Measurements from ENCODE around the gene PNPLA7. TPM values are rescaled to one million over a fixed set of nuclear protein-coding genes. Genes with fewer than 3 reads are reported as not detected.
"Not testable (repeated sequence)": the region's sequence is repeated elsewhere in the genome, so short reads cannot be mapped to it uniquely, and the experiment has no call there.

Gene PNPLA7
- total RNA-seq, 1 donor from 2014 or later = 1.6 TPM

DNA sequence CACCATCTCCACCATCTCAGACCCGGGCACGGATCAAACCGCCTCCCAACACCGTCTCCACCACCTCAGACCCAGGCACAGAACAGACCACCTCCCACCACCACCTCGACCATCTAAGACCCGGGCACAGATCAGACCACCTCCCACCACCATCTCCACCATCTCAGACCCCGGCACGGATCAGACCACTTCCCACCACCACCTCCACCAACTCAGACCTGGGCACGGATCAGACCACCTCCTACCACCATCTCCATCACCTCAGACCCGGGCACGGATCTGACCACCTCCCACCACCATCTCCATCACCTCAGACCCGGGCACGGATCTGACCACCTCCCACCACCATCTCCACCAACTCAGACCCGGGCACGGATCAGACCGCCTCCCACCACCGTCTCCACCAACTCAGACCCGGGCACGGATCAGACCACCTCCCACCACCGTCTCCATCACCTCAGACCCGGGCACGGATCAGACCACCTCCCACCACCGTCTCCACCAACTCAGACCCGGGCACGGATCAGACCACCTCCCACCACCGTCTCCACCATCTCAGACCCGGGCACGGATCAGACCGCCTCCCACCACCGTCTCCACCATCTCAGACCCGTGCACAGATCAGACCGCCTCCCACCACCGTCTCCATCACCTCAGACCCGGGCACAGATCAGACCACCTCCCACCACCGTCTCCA is 83.7 kb downstream of the PNPLA7 start:
- H3K27me3 Mint-ChIP-seq (ENCODE audit: low read depth) = peaks cover 17% of the 10 kb centered on the region
- intact Hi-C loops (cut with micrococcal nuclease) = loop anchor here (10.0 kb wide), 1 partner anchor 138 kb away; the partner anchor contains the start of gene ARRDC1
- peaks cover 10% of the 10 kb centered on the region for H3K4me1 Mint-ChIP-seq (ENCODE audit: low read depth)
- H3K27ac Mint-ChIP-seq; H3K9me3 Mint-ChIP-seq; H3K36me3 Mint-ChIP-seq (ENCODE audit: low read depth); DNase-seq (ENCODE audit: low spot score); H3K4me3 Mint-ChIP-seq (ENCODE audit: low read depth): not testable (repeated sequence)

DNA sequence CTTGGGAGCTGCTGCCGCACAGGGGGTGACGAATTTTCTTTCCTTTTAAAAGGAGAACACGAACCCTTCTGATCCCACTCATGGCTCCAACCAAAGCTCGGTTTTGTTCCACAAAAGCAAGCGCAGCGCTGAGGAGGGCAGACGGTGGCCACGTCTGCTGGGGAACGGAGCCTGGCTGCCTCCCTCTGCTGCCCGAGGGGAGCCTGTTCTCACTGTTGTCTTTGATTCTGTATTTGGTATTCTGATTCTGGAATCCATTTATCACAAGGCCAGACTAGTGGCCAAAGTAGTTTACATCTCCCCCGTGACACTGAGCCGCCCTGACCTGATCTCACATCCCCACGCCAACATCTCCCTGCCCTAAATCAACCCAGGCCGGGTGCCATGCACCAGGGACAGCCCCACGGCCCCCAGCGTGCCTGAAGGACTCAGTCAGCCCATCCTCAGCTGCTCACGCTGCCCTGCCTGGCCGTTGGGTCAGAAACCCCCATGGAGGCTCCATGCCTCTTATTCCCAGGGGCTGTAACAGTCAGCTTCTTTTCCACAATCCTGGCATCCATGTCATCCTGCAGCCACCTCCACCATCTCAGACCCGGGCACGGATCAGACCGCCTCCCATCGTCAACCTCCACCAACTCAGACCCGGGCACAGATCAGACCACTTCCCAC is 84.3 kb downstream of the PNPLA7 start:
- H3K4me1 Mint-ChIP-seq (ENCODE audit: low read depth) = peaks cover 11% of the 10 kb centered on the region
- H3K36me3 Mint-ChIP-seq (ENCODE audit: low read depth) = no peaks in the 10 kb centered on the region
- peaks cover 17% of the 10 kb centered on the region for H3K27me3 Mint-ChIP-seq (ENCODE audit: low read depth)
- no peak overlapping the region for H3K4me3 Mint-ChIP-seq (ENCODE audit: low read depth)
- H3K9me3 Mint-ChIP-seq = no peaks in the 10 kb centered on the region
- no peak for DNase-seq (ENCODE audit: low spot score)
- intact Hi-C loops (cut with micrococcal nuclease) = loop anchor here (10.0 kb wide), 1 partner anchor 139 kb away; the partner anchor contains the start of gene ARRDC1
- H3K27ac Mint-ChIP-seq = no peak overlapping the region

DNA sequence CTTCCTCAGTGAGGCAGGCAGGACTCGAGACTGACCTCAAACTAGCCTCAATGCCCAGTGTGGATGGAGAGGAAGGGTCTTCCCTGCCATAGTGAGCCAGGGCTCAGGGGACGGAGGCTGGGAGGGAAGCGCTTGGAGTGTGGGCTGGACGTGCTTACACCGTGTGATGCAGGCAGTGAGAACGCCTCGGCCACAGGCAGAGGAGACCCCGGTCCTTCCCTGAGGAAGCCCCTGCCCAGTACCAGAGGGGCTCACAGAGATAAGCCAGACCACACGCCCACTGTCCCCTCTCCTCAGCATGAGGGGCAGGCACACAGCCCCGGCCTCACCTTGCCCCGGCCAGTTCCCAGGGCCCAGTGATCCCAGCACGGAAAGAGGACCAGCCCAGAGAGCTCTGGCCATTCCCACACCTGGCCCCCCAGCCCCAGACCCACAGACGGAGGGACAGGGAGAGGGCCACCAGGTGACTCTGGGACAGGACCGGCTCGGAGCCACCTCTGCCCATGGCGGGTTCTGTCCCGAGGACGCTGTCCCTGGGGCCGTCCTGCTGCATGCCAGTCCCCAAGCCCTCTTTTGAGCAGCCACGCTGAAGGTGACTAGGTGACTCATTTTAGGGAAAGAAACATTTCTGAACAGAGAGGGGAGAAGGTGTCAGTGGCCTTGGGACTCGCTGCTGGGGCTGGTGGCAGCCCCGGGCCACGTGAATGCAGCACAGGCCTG is 85.0 kb downstream of the PNPLA7 start:
- H3K36me3 Mint-ChIP-seq (ENCODE audit: low read depth) = no peaks in the 10 kb centered on the region
- H3K9me3 Mint-ChIP-seq = no peaks in the 10 kb centered on the region
- no peak overlapping the region for H3K27ac Mint-ChIP-seq
- peaks cover 13% of the 10 kb centered on the region for H3K27me3 Mint-ChIP-seq (ENCODE audit: low read depth)
- DNase-seq (ENCODE audit: low spot score) = no peak
- peaks cover 6% of the 10 kb centered on the region for H3K4me1 Mint-ChIP-seq (ENCODE audit: low read depth)
- no peak overlapping the region for H3K4me3 Mint-ChIP-seq (ENCODE audit: low read depth)
- intact Hi-C loops (cut with micrococcal nuclease) = loop anchor here (5.0 to 10.0 kb wide), 2 partner anchors 43 to 140 kb away; partner anchors contain the start of genes ARRDC1, EXD3 and NOXA1

DNA sequence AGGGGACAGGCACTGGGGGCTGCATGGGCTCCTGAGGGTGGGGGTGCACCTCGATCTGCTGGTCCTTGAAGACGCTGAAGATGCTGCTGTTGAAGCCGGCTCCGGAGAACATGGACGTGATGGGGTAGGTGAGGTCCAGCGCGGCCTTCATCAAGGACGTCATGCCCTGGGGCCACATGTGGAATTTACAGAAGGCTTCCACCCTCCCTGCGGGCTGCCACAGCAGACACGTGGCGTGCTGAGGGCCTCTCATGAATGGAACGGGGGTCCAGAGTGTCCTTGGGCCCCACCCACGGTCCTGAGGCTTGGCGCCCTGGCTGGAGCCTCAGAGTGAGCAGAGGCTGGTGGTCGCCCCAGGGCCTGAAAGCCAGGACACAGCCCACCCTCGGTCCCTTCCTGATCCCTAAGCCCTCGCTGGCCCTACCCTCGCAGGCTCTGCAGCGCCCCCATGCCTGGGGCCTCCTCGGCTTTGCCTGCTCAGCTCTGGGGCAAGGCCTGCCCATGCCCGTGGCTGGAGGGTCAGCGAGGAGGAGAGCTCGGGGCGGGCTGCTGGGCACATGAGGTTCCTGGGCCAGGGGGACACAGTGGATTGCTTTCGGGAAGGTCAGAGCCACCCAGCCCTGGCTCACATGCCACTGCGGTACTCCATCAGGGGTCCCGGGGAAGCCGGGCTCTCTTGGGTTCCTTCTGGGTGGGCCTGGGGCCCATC is 85.8 kb downstream of the PNPLA7 start:
- no peak overlapping the region for H3K4me3 Mint-ChIP-seq (ENCODE audit: low read depth)
- H3K36me3 Mint-ChIP-seq (ENCODE audit: low read depth) = no peaks in the 10 kb centered on the region
- no peaks in the 10 kb centered on the region for H3K9me3 Mint-ChIP-seq
- intact Hi-C loops (cut with micrococcal nuclease) = loop anchor here (5.0 to 10.0 kb wide), 2 partner anchors 42 to 140 kb away; partner anchors contain the start of genes ARRDC1, EXD3 and NOXA1
- H3K27me3 Mint-ChIP-seq (ENCODE audit: low read depth) = peaks cover 9% of the 10 kb centered on the region
- peaks cover 8% of the 10 kb centered on the region for H3K4me1 Mint-ChIP-seq (ENCODE audit: low read depth)
- no peak for DNase-seq (ENCODE audit: low spot score)
- no peak overlapping the region for H3K27ac Mint-ChIP-seq

DNA sequence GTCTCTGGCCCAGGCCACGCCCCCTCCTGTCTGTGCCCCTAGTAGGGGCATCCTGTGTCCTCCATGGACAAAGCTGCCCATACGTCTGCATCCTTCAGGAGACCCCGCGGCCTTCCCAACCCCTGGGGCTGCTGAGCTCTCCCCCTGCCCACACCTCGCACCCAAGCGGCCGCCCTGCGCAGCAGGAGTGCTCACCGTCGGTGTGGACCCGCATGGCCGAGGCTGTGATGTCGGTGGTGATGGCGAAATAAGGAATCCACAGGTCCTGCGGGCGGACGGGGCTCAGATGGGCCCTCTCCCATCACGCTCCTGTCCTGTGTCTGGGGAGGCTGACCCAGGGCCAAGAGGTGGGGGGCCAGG is 86.3 kb downstream of the PNPLA7 start:
- H3K4me3 Mint-ChIP-seq (ENCODE audit: low read depth) = no peak overlapping the region
- DNase-seq (ENCODE audit: low spot score) = no peak
- no peaks in the 10 kb centered on the region for H3K36me3 Mint-ChIP-seq (ENCODE audit: low read depth)
- H3K9me3 Mint-ChIP-seq = no peaks in the 10 kb centered on the region
- H3K4me1 Mint-ChIP-seq (ENCODE audit: low read depth) = peaks cover 5% of the 10 kb centered on the region
- intact Hi-C loops (cut with micrococcal nuclease) = loop anchor here (5.0 to 10.0 kb wide), 2 partner anchors 42 to 141 kb away; partner anchors contain the start of genes ARRDC1, EXD3 and NOXA1
- H3K27me3 Mint-ChIP-seq (ENCODE audit: low read depth) = peaks cover 5% of the 10 kb centered on the region
- no peak overlapping the region for H3K27ac Mint-ChIP-seq

DNA sequence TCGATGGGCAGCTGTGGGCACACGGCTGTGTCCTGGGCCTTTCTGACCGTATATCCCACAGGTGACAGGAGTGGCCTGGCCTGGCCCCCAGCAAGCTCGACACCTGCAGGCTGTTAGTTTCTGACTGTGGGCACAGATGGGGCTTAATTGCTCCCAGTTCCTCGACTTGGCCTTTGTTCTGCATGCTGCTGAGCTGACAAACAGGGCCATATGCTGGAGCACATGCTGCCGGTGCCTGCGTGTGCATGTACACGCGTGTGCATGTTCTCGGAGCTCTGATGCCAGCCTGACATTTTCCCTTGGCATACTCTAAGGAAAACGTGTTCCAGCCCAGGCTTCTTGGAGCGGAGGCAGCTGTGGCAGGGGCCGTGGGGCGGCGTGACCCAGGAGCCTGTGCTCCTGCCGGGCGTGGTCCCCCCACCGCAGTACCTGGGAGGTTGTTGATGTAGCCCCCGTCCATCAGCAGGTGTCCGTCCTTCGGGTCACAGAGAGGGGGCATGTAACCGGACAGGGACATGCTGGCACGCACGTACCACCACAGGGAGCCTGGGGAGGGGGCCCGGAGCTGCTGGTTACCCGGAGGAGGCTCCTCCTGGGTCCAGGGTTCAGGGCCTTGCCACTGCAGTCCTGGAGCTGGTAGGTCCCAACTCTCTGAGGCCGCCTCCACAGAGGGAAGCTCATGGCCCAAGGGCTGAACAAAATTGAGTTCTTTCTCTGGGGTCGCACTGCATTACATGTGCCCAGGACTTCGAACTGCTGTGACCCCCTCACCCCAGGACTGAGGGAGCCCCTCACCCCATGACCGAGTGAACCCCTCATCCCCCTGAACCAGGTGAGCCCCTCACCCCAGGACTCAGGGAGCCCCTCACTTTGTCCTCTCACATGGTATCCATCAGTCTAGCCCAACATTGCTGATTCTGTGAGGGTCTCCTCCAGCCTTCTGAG is 86.9 kb downstream of the PNPLA7 start:
- intact Hi-C loops (cut with micrococcal nuclease) = loop anchor here (5.0 to 10.0 kb wide), 2 partner anchors 41 to 142 kb away; partner anchors contain the start of genes ARRDC1, EXD3 and NOXA1
- DNase-seq (ENCODE audit: low spot score) = no peak
- no peak overlapping the region for H3K27ac Mint-ChIP-seq
- H3K27me3 Mint-ChIP-seq (ENCODE audit: low read depth) = peaks cover 2% of the 10 kb centered on the region
- H3K4me1 Mint-ChIP-seq (ENCODE audit: low read depth) = peaks cover 5% of the 10 kb centered on the region
- no peaks in the 10 kb centered on the region for H3K9me3 Mint-ChIP-seq
- H3K4me3 Mint-ChIP-seq (ENCODE audit: low read depth) = peak overlapping the region; percentile 49
- H3K36me3 Mint-ChIP-seq (ENCODE audit: low read depth) = no peaks in the 10 kb centered on the region

DNA sequence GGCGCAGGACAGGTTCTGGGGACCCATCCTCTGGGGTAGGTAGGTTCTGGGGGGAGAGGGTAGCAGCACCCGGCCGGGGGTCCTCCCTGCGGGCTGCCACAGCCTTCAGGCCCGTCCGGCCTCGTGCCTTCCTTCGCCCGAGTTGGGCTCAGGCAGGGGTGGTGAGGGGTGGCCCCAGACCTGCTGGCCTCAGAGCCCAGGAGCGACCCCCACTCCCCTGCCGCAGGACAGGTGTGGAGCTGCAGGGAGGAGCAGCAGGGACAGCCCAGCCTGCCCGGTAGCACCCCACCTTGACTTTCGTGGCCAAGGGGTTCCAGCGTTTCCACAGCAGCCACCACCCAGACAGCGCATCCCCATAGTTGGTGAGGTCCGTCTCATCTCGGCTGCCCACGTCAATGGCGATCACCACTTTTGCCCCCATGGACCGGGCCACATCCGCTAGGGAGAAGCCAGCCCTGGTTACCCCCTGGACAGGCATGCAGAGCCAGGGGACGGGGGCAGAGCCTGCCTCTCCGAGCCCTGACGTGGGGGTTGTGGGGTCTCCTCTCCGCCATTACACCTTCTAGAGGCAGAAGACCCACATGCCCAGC is 87.7 kb downstream of the PNPLA7 start:
- Mint-ChIP-seq H3K9me3 (no peaks in the 10 kb centered on the region), H3K4me3 (ENCODE audit: low read depth) (peak overlapping the region; percentile 67), H3K4me1 (ENCODE audit: low read depth) (peaks cover 5% of the 10 kb centered on the region), H3K36me3 (ENCODE audit: low read depth) (no peaks in the 10 kb centered on the region), H3K27me3 (ENCODE audit: low read depth) (no peaks in the 10 kb centered on the region), H3K27ac (no peak overlapping the region)
- DNase-seq (ENCODE audit: low spot score) = no peak
- intact Hi-C loops (cut with micrococcal nuclease) = loop anchor here (5.0 to 10.0 kb wide), 2 partner anchors 40 to 142 kb away; partner anchors contain the start of genes ARRDC1, EXD3 and NOXA1

DNA sequence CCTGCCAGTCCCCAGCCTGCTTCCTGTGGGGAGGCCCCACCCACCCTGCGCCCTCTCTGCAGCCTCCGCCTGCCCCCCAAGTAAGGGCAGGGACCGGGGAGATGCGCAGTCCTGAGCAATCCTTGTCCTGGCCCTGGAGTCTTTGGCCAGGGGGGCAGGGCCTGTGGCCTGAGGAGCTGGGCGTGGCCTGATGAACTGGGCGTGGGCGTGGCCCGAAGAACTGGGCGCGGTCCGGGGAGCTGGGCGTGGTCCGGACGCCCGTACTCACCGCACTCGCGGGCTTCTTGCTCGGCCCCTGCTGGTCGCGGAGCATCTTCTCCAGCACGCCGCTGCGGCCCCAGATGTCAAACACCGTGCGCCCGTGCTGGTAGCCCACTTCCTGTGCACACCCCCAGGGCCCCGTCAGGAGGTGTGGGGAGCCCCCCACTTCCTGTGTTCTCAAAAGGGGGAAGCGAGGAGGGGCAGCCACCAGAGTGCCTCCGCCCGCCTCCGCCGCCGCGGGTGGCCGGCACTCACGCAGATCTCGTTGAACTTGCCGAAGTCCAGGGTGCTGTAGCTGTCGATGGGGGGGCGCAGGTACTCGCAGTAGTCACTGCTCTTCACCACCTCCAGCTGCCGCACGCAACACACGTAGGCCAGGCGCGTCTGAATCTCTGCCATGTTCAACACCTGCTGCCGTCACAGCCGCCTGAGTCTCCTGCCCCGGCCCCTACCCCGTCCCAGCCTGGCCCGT is 88.4 kb downstream of the PNPLA7 start:
- Mint-ChIP-seq H3K9me3 (no peaks in the 10 kb centered on the region), H3K4me3 (ENCODE audit: low read depth) (peak overlapping the region; percentile 67)

DNA sequence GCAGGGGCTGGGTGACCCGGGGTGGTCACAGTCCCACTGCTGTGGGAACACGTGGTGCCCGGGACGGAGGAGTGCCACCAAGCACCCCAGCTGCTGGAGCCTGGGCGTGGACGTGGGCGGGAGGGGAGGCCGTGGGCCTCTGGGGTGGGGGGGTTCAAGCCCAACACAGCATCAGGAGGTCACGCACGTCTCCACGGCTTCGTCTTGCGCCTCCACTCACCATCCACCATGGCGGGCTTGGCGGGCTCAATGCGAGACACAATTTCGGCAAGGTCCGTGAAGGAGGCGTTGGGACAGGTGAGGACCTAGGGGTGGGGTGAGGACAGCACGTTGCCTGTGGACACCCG is 88.9 kb downstream of the PNPLA7 start:
- H3K9me3 Mint-ChIP-seq = no peaks in the 10 kb centered on the region
- H3K36me3 Mint-ChIP-seq (ENCODE audit: low read depth) = peaks cover 6% of the 10 kb centered on the region
- no peaks in the 10 kb centered on the region for H3K27me3 Mint-ChIP-seq (ENCODE audit: low read depth)
- no peak for DNase-seq (ENCODE audit: low spot score)
- peaks cover 11% of the 10 kb centered on the region for H3K4me1 Mint-ChIP-seq (ENCODE audit: low read depth)
- intact Hi-C loops (cut with micrococcal nuclease) = loop anchor here (5.0 to 10.0 kb wide), 2 partner anchors 39 to 144 kb away; partner anchors contain the start of genes ARRDC1, EXD3 and NOXA1
- no peak overlapping the region for H3K27ac Mint-ChIP-seq
- H3K4me3 Mint-ChIP-seq (ENCODE audit: low read depth) = no peak overlapping the region

More for the DNA sequence above, 88.4 kb downstream of the PNPLA7 start:
- Mint-ChIP-seq H3K27me3 (ENCODE audit: low read depth) (no peaks in the 10 kb centered on the region), H3K36me3 (ENCODE audit: low read depth) (peaks cover 2% of the 10 kb centered on the region), H3K27ac (no peak overlapping the region), H3K4me1 (ENCODE audit: low read depth) (peaks cover 7% of the 10 kb centered on the region)
- peak; percentile 85 for DNase-seq (ENCODE audit: low spot score)
- intact Hi-C loops (cut with micrococcal nuclease) = loop anchor here (5.0 to 10.0 kb wide), 2 partner anchors 40 to 143 kb away; partner anchors contain the start of genes ARRDC1, EXD3 and NOXA1

DNA sequence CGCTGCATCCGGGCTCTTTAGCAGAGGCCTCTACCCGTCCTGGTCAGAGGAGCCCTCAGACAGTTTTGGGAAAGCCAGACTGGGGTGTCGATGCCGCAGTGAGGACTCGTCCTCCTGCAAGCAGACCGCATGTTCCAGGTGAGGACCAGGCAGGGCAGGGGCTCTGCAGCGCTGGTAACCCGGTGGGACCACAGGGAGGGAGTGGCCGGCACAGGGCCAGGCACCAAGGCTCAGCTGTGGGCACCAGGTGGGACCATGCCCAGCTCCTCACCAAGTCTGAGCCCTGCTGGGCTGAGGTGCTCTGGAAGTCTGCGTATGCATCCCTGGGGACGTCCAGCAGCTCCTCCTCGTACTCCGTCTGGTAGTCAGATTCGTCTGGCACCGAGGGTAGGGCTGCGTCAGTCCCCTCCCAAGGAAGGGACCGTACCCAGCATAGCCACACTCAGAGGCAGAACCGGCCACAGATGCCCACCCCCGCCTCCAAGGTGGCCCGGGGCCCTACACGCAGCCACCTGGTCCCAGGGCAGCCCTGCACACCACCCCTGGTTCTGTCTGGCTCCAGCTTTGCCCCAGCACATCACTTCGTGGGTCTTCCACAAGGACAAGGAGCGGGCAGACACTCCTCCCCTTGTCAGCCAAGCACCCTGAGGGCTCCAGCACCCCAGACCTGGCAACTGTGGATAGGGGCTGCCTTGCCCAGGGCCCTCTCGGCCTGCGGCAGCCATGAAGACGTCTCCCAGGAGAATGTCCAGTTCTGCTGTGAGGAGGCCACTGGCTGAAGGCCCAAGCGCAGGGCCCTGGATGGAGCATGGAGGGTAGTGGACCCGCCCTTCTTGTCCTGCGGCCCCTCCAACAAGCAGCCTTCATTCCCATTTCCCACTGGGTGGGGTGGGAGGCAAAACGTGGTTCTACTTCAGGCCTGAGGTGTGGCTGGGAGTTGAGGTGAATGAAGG is 89.6 kb downstream of the PNPLA7 start:
- H3K9me3 Mint-ChIP-seq = no peaks in the 10 kb centered on the region
- no peak overlapping the region for H3K4me3 Mint-ChIP-seq (ENCODE audit: low read depth)
- H3K36me3 Mint-ChIP-seq (ENCODE audit: low read depth) = peaks cover 12% of the 10 kb centered on the region
- no peaks in the 10 kb centered on the region for H3K27me3 Mint-ChIP-seq (ENCODE audit: low read depth)
- H3K4me1 Mint-ChIP-seq (ENCODE audit: low read depth) = peaks cover 11% of the 10 kb centered on the region
- no peak overlapping the region for H3K27ac Mint-ChIP-seq
- intact Hi-C loops (cut with micrococcal nuclease) = loop anchor here (5.0 to 10.0 kb wide), 2 partner anchors 38 to 144 kb away; partner anchors contain the start of genes ARRDC1, EXD3 and NOXA1
- no peak for DNase-seq (ENCODE audit: low spot score)
